Adrenal gland (tissue), 5 donors: ENCODE measurements around the gene TARBP2.

Experiments used
- POLR2A ChIP-seq, 2 donors: fragments of 450-650 bp; IDR thresholded peaks; one replicate each; pipeline ENCODE4 v1.6.1; 2017; ENCODE audit warnings: antibody characterized with exemption in 2 of 2, mild to moderate bottlenecking in 2 of 2, moderate library complexity in 1 of 2
- TF ChIP-seq, protein P1 (sequence below), 6 experiments: fragments of 450-650 bp in 4 of 6; fragments of 200-600 bp in 2 of 6; sonication (generic) in 1 of 6; IDR thresholded peaks; 1 replicate in 5 of 6; 2 replicates in 1 of 6; pipeline versions ENCODE4 v1.5.1 to v1.8.0; 2016 to 2021; ENCODE audit warnings: antibody characterized with exemption in 6 of 6, mild to moderate bottlenecking in 2 of 6, moderate library complexity in 1 of 6
- donor health status: DM: no; HTN: no; CAD: no.

DNA sequence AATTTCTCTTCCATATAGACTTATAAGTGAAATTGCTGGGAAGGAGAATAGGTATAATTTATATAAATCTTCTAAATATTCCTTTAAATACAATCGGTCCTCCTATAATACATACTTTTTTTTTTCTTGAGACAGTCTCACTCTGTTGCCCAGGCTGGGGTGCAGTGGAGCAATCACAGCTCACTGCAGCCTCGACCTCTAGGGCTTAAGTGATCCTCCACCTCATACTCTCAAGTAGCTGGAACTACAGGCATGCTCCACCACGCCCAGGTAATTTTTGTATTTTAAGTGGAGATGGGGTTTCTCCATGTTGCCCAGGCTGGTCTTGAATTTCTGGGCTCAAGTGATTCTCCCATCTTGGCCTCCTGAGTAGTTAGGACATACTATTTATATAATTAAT is 35.9 kb downstream of the TARBP2 start:
- TF ChIP-seq, protein P1, sequence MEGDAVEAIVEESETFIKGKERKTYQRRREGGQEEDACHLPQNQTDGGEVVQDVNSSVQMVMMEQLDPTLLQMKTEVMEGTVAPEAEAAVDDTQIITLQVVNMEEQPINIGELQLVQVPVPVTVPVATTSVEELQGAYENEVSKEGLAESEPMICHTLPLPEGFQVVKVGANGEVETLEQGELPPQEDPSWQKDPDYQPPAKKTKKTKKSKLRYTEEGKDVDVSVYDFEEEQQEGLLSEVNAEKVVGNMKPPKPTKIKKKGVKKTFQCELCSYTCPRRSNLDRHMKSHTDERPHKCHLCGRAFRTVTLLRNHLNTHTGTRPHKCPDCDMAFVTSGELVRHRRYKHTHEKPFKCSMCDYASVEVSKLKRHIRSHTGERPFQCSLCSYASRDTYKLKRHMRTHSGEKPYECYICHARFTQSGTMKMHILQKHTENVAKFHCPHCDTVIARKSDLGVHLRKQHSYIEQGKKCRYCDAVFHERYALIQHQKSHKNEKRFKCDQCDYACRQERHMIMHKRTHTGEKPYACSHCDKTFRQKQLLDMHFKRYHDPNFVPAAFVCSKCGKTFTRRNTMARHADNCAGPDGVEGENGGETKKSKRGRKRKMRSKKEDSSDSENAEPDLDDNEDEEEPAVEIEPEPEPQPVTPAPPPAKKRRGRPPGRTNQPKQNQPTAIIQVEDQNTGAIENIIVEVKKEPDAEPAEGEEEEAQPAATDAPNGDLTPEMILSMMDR (IDR thresholded peaks at IDR 0.05): no peak
- no peak for TF ChIP-seq POLR2A (IDR thresholded peaks at IDR 0.05)
